ENCODE data around the gene MPPED2. TPM values are rescaled to one million over a fixed set of nuclear protein-coding genes. Genes with fewer than 3 reads are reported as not detected.

Gene MPPED2
- total RNA-seq, 1 experiment from 2014 or later, result not detected

DNA sequence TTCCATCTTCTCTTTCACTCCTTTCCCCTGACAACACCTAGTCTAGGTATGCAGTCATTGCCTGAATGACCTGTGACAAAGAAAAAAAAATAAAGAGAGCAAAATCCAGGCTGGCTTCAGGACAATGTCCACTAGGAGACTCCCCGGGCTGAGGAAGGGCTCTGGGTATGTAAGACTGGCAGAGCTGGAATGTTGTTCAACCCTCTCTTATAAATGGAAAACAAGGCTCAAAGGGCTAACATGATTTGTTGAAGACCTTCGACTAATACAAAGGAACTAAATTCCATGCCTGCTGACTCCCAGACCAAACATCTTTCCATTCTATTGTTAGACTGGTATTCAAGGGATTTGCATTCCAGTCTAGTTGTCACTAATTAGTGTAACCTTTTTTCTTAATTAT lies 141.1 kb downstream of the MPPED2 start:
- Histone ChIP-seq H3K4me1 (ENCODE audit: control insufficient read depth in 1 of 2, insufficient read depth in 2 of 2, low read length in 2 of 2) (no peaks in the 10 kb centered on the region), H3K9ac (ENCODE audit: low read length) (no peak overlapping the region), H2AFZ (ENCODE audit: low read depth, low read length, poor library complexity, severe bottlenecking) (no peak overlapping the region), H3K36me3 (ENCODE audit: control insufficient read depth in 1 of 2, insufficient read depth in 2 of 2, low read length in 2 of 2) (no peaks in the 10 kb centered on the region), H3K79me2 (ENCODE audit: insufficient read depth, low read length) (no peaks in the 10 kb centered on the region), H3K27me3 (ENCODE audit: insufficient read depth, low read length) (peaks cover 42% of the 10 kb centered on the region), H3K9me2 (ENCODE audit: insufficient read depth) (no peaks in the 10 kb centered on the region), H4K20me1 (ENCODE audit: insufficient read depth) (no peaks in the 10 kb centered on the region), H3K9me3 (ENCODE audit: control insufficient read depth in 1 of 2, insufficient read depth in 1 of 2, low read depth in 1 of 2, low read length in 2 of 2) (no peaks in the 10 kb centered on the region), H3K4me3 (replicated peaks in 1 of 2; ENCODE audit: low read depth in 1 of 2, low read length in 2 of 2) (no peak overlapping the region), H3K27ac (ENCODE audit: low read depth, low read length) (no peak overlapping the region), H3K4me2 (ENCODE audit: low read length) (no peak overlapping the region)
- CTCF ChIA-PET, result no interaction called here
- DNase-seq (ENCODE audit: low read depth, low spot score), result no peak
- POLR2A ChIA-PET, result no interaction called here
- TF ChIP-seq EZH2 (IDR thresholded peaks at IDR 0.05), result no peak
- no peak for TF ChIP-seq SIN3A (IDR thresholded peaks at IDR 0.05; ENCODE audit: low read depth)
- TF ChIP-seq ELF1 (IDR thresholded peaks at IDR 0.05; ENCODE audit: borderline replicate concordance, low read depth), result no peak
- TF ChIP-seq, protein P1, sequence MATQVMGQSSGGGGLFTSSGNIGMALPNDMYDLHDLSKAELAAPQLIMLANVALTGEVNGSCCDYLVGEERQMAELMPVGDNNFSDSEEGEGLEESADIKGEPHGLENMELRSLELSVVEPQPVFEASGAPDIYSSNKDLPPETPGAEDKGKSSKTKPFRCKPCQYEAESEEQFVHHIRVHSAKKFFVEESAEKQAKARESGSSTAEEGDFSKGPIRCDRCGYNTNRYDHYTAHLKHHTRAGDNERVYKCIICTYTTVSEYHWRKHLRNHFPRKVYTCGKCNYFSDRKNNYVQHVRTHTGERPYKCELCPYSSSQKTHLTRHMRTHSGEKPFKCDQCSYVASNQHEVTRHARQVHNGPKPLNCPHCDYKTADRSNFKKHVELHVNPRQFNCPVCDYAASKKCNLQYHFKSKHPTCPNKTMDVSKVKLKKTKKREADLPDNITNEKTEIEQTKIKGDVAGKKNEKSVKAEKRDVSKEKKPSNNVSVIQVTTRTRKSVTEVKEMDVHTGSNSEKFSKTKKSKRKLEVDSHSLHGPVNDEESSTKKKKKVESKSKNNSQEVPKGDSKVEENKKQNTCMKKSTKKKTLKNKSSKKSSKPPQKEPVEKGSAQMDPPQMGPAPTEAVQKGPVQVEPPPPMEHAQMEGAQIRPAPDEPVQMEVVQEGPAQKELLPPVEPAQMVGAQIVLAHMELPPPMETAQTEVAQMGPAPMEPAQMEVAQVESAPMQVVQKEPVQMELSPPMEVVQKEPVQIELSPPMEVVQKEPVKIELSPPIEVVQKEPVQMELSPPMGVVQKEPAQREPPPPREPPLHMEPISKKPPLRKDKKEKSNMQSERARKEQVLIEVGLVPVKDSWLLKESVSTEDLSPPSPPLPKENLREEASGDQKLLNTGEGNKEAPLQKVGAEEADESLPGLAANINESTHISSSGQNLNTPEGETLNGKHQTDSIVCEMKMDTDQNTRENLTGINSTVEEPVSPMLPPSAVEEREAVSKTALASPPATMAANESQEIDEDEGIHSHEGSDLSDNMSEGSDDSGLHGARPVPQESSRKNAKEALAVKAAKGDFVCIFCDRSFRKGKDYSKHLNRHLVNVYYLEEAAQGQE (IDR thresholded peaks at IDR 0.05; ENCODE audit: low read depth), result no peak
- TF ChIP-seq ZFX (IDR thresholded peaks at IDR 0.05), result no peak
- TF ChIP-seq CEBPB (IDR thresholded peaks at IDR 0.05; ENCODE audit: low read depth), result no peak
- TF ChIP-seq, protein P2, sequence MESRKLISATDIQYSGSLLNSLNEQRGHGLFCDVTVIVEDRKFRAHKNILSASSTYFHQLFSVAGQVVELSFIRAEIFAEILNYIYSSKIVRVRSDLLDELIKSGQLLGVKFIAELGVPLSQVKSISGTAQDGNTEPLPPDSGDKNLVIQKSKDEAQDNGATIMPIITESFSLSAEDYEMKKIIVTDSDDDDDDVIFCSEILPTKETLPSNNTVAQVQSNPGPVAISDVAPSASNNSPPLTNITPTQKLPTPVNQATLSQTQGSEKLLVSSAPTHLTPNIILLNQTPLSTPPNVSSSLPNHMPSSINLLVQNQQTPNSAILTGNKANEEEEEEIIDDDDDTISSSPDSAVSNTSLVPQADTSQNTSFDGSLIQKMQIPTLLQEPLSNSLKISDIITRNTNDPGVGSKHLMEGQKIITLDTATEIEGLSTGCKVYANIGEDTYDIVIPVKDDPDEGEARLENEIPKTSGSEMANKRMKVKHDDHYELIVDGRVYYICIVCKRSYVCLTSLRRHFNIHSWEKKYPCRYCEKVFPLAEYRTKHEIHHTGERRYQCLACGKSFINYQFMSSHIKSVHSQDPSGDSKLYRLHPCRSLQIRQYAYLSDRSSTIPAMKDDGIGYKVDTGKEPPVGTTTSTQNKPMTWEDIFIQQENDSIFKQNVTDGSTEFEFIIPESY (IDR thresholded peaks at IDR 0.05; ENCODE audit: extremely low read depth, insufficient replicate concordance, low read length), result no peak
- TF ChIP-seq, protein P3, sequence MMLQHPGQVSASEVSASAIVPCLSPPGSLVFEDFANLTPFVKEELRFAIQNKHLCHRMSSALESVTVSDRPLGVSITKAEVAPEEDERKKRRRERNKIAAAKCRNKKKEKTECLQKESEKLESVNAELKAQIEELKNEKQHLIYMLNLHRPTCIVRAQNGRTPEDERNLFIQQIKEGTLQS (IDR thresholded peaks at IDR 0.05), result no peak
- no peak for TF ChIP-seq TCF7L2 (IDR thresholded peaks at IDR 0.05; ENCODE audit: borderline replicate concordance, extremely low read depth, insufficient read depth, insufficient read length)
- no peak for TF ChIP-seq POLR2AphosphoS5 (IDR thresholded peaks at IDR 0.05; ENCODE audit: low read depth, low read length)
- TF ChIP-seq YY1 (IDR thresholded peaks at IDR 0.05; ENCODE audit: extremely low read depth, insufficient replicate concordance, low read depth, low read length), result no peak
- TF ChIP-seq, protein P4, sequence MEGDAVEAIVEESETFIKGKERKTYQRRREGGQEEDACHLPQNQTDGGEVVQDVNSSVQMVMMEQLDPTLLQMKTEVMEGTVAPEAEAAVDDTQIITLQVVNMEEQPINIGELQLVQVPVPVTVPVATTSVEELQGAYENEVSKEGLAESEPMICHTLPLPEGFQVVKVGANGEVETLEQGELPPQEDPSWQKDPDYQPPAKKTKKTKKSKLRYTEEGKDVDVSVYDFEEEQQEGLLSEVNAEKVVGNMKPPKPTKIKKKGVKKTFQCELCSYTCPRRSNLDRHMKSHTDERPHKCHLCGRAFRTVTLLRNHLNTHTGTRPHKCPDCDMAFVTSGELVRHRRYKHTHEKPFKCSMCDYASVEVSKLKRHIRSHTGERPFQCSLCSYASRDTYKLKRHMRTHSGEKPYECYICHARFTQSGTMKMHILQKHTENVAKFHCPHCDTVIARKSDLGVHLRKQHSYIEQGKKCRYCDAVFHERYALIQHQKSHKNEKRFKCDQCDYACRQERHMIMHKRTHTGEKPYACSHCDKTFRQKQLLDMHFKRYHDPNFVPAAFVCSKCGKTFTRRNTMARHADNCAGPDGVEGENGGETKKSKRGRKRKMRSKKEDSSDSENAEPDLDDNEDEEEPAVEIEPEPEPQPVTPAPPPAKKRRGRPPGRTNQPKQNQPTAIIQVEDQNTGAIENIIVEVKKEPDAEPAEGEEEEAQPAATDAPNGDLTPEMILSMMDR (IDR thresholded peaks at IDR 0.05 in 2 of 3, conservative IDR thresholded peaks at IDR 0.05 in 1 of 3; ENCODE audit: borderline replicate concordance in 1 of 3, insufficient read depth in 1 of 3, low read depth in 2 of 3, low read length in 2 of 3), result no peak
- no peak for TF ChIP-seq CBX3 (IDR thresholded peaks at IDR 0.05; ENCODE audit: low read depth)
- TF ChIP-seq, protein P5, sequence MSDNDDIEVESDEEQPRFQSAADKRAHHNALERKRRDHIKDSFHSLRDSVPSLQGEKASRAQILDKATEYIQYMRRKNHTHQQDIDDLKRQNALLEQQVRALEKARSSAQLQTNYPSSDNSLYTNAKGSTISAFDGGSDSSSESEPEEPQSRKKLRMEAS (IDR thresholded peaks at IDR 0.05), result no peak
- TF ChIP-seq POLR2A (IDR thresholded peaks at IDR 0.05; ENCODE audit: borderline replicate concordance, extremely low read depth, insufficient read depth, insufficient read length), result no peak
- TF ChIP-seq EZH2phosphoT487 (IDR thresholded peaks at IDR 0.05; ENCODE audit: borderline replicate concordance), result no peak
- TF ChIP-seq ZNF274 (IDR thresholded peaks at IDR 0.05; ENCODE audit: low read depth, low read length), result no peak
- TF ChIP-seq SP1 (IDR thresholded peaks at IDR 0.05; ENCODE audit: low read depth), result no peak
- no peak for TF ChIP-seq JUND (IDR thresholded peaks at IDR 0.05)
- ATAC-seq, result no peak
- BruUV-seq (replicated peaks), result no TSS peak
- intact Hi-C loops (cut with micrococcal nuclease), result no loop called here
- RAD21 ChIA-PET (ENCODE audit: low non-redundant PET in 1 of 2, low total read pairs in 2 of 2, uncharacterized antibody in 2 of 2, unreplicated experiment in 2 of 2), result no interaction called here
